HG03139 (cell line): ENCODE data around the gene P2RX3.

Experiments used
- ATAC-seq: cut with Tn5 transposase; IDR thresholded peaks from one replicate; pipeline ENCODE4 v1.9.1; 2021; ENCODE audit not compliant: unreplicated experiment

Gene P2RX3

DNA sequence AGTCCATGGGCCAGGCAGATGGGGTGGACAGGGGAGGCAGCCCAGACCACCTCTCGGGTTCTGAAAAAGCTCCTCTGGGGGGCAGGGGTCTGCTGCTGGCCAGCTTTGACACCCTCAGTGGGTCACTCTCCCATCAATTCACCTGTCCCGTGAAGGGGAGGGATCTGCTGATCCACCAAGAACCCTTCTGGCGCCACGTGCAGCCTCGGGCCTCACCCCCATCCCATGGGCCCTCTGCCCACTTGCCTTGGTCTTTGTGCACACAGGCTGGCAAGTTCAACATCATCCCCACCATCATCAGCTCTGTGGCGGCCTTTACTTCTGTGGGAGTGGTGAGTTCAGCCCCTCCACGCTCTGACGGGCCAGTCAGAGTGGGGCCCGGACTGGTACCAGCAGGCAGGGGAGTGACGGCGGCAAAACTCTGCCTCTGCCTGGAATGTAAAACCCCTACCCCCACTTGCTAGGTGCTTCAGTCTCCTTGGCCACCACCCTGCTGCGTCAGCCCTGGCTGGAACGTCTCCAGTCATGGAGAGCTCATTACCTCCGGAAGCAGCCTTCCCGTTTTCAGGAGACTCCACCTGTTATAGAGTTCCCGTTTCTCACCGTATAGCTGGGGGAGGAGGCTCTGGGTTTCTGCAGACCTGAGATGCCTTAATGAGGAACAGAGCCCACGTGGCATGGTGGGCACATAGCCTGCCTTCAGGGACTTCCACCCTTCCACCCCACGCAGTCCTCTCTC, 30.1 kb downstream of the P2RX3 start:
- no peak for ATAC-seq

DNA sequence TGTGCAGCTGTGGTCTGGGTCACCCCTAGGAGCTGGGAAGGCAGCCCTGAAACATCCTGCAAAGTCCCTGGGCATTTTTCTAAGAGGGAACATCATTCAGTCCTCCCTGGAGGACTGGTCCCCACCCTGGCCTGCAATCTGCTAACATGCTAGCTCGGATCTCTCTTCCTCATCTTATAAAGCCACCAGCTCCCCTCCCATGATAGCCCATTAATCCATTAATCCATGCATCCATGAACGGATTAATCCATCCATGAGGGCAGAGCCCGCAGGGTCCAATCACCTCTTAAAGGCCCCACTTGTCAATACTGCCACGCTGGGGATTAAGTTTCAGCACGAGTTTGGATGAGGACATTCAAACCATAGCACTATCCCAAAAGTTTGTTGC, 30.7 kb downstream of the P2RX3 start:
- ATAC-seq = no peak

GRCh38 chr11:57370251-57370650, 32.1 kb downstream of the P2RX3 start:
- no peak for ATAC-seq

GRCh38 chr11:57370941-57371340, 32.8 kb downstream of the P2RX3 start:
- ATAC-seq = no peak

DNA sequence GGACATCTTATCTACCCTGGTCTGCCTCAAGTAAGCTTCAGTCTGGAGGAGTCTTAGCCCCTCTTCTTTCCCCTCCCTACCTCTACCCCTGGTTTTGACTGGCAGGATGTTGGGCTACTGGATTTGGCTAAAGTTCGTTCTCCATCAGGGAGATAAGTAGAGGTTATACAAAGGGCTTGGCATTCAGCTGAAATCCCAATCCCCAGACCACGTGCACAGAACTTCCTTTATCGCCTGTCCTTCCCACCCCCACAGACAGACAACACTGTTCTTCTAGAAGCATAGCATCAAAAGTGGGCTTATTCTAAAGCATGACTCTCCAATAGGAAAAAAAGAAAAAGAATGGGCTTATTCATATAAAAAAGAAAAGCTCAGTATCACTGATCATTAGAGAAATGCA, 35.0 kb downstream of the P2RX3 start:
- no peak for ATAC-seq

DNA sequence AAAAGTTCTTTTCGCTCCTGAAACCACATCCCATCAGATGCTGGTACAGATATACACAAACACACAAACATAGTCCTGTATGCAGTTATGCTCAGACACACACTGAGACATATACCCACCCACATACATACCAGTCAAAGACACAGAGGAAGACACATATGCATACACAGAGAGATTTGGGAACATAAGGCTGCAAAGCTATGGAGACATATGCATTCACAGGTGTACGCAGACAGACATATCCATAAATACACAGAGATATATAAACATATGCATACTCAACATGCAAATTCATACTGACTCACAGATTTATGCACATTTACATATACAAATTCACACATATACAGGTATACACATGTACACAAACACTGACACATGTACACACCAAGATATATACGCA, 36.8 kb downstream of the P2RX3 start:
- no peak for ATAC-seq

DNA sequence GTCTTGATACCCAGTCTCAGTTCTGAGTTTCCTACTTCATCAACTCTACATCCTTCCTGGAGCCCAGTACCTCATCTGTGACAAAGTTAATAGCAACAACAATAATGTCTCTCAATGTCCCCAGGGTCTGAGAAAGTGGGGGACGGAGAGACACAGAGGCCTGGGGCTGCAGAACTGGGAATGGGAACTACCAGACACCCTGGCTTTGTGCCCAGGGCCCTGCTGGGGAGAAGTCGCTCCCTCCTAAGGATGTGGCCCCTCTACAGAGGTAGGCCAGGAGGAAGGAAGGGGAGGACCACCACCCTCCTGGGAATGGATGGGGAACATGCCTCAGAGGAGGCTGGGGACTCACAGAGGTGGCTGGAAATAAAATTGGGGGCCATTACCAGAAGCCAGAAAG, 37.3 kb downstream of the P2RX3 start:
- no peak for ATAC-seq

DNA sequence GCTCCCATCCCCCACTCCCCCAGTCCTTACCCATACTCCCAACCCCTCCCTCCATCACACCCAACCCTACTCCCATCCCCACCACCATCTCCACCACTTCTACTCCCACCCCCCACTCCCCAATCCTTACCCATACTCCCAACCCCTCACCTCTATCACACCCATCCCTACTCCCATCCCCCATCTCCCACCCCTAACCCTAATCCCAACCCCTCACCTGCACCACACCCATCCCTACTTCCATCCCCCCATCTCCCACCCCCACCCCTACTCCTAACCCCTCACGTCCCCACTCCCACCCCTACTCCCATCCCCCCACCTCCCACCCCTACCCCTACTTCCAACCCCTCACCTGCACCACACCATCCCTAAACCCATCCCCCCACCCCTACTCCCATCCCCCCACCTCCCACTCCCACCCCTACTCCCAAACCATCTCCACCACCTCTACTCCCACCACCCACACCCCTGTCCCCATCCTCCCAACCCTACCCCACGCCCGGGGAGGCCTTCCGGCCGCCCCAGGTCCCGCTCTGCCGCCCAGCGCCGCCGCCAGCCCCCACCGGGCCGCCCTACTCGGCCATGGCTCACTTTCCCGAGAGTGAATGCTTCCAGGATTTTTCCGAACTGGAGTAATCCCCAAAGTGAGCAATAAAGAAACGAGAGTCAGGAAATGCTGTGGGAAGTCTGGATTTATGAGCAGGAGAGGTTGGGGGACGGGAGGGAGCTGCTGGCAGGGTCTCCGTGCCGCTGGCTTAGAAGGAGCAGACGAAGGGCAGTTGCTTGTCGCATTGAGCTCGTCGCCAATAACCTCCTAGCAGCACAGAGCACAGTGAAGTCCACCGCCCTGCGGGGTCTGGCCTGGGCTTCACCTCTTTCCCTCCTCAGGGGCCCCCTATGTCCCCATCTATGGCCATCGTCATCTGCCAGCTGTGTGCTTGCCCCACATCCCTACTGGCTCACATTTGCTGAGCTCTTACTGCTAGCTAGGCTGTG, 38.2 kb downstream of the P2RX3 start:
- no peak for ATAC-seq

- no peak for ATAC-seq
Measured at GRCh38 chr11:57377107-57377506, 39.0 kb downstream of the P2RX3 start.

DNA sequence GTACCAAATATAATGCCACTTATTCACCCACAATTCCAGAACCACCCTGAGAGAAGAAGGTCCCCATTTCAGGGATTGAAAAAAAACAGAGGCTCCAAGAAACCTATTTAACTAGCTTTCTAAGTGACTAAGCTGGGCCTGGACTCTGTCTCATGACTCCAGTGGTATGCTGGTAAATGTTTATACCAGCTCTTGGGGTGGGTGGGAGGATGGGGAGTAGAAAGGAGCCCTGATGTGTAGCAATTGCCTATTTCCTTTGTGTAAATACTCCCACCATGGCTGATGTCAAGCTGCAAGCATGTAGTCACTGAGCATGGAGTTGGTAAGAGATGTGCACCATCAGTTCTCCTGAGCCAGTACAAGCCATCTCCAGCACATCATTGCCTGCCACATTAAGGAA, 40.0 kb downstream of the P2RX3 start:
- no peak for ATAC-seq

GRCh38 chr11:57379732-57380131, 41.6 kb downstream of the P2RX3 start:
- ATAC-seq = no peak

GRCh38 chr11:57380975-57381374, 42.8 kb downstream of the P2RX3 start, which contains the start of gene PRG3:
Gene PRG3 (minus strand): TSS chr11:57381150. CDS start chr11:57380708, 442 bp downstream.
- ATAC-seq = no peak

DNA sequence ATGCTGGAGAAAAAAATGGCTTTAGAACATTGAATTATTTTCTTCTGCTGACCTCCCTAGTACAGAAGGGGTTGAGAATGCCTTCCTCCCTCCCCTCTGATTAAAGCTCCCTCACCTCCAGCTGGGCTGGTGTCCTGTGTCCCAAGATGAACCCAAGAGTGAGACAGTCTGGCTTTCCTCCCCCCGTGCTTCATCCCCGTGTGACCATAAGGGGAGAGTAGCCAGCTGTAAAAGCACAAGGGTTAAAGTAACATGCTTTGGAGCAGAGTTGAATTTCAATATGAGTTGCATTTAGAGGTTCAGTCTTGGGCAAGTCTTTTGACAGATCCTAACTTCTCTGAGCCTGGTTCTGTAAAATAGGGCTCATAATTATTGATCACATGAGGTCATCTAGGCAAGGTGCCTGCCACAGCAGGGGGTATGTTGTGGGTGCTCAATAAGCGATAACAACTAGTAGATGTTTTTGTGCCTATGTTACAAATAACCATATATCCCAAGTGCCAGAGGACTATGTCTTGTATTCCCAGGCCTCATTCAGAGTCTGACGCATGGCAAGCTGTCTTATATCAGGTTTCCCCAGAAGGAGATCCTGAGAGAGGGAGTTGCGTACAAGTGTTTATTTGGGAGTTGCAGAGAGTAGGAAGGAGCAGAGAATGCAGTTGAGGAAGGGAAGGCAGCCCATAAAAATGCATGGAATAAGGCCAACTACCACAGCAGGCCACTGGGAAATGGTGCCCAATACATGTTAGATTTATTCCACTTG, 48.2 kb downstream of the P2RX3 start:
- no peak for ATAC-seq

DNA sequence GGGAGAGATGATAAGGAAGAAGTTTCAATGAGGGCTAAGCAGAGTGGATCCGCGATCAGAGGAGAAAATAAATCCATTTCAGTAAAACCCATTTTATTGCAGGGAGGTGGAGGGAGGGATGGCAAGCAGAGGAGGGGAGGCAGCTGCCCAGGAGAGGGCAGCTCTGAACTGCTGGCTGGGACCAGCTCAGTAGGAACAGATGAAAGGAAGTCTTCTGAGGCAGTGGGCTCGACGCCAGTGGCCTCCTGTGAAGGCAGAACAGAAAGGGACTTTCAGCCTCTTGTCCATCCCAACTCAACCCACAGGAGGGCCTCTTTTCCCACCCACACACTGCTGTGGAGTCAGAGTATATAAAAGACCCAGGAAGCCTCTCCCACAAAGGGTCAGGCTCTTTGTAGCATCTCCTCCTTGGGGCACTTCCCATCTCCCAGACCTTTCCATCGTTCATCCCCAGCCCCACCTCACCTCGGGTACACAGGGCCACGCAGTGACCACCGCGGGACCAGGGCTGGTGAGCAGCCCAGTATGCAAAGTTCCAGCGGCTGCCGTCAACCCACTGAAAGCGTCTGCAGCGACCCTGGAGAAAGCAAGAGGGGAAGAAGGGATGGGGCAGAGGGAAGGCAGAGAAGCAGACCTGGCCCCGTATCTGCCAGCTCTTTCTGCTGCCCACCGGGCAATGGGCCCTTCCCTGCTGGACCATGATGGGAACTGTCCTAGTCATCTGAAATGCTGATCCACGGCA, 49.3 kb downstream of the P2RX3 start:
- no peak for ATAC-seq

GRCh38 chr11:57390535-57390934, 52.4 kb downstream of the P2RX3 start, which contains the start of gene PRG2:
Gene PRG2 (minus strand): TSS chr11:57390650. CDS start chr11:57389944, 706 bp downstream.
- no peak for ATAC-seq

DNA sequence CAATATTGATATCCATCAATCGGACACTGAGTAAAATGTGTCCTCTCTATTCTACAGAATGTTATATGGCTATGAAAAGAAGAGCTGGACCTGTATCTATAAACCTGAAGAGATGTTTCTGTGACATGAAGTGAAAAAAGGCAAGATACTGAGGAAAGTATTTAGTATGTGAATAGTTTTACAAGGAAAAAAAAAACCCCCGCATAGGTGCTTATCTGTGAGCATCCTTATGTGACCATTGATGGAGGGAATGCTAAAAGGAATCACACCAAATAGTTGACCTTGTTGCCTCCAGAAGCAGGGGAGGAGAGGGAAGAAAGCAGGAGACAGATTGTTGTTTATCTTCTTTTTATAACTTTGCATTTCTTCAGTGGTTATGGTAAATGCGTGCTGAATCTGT, 53.0 kb downstream of the P2RX3 start:
- no peak for ATAC-seq

DNA sequence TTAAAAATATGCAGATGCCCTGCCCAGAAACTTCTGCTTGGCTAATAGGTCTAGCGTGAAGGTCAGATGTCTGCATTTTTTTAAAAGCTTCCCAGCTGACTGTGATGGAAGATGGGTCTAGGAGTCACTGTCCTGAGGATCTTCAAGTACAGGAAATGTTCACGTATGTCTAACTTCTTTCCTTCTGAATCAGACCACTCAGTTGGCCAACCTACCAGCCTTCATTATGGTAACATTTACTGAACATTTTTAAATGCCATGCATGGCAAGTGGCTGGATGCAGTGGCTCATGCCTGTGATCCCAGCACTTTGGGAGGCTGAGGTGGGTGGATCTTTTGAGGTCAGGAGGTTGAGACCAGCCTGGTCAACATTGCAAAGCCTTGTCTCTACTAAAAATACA, 53.4 kb downstream of the P2RX3 start:
- ATAC-seq = no peak

GRCh38 chr11:57392066-57392762, 54.1 kb downstream of the P2RX3 start:
- no peak for ATAC-seq

- no peak for ATAC-seq
Measured at GRCh38 chr11:57392763-57393105, 54.6 kb downstream of the P2RX3 start.
